K562 (cell line): ENCODE data around the gene HPCAL1. TPM values are rescaled to one million over a fixed set of nuclear protein-coding genes. Genes with fewer than 3 reads are reported as not detected.
A peak's percentile ranks its signal among the peaks of the same experiment; 100 is the strongest.

Experiments
- BACH1 ChIP-seq: fragments of 200-800 bp; sonication (Bioruptor generic); IDR thresholded peaks from 2 replicates; pipeline ENCODE4 v1.6.1; 2016; ENCODE audit warnings: missing genetic modification characterization, missing compliant biosample characterization
- BCLAF1 ChIP-seq, 2 experiments: fragments of 450-650 bp in 1 of 2; IDR thresholded peaks; 2 replicates each; pipeline ENCODE4 v1.6.1; 2011 to 2017; ENCODE audit warnings: low read depth in 2 of 2, antibody characterized with exemption in 1 of 2, borderline replicate concordance in 1 of 2, low read length in 1 of 2, mild to moderate bottlenecking in 1 of 2, mixed read lengths in 1 of 2; ENCODE audit not compliant: control insufficient read depth in 1 of 2
- BMI1 ChIP-seq: fragments of 150-350 bp; IDR thresholded peaks from 2 replicates; pipeline ENCODE4 v1.6.1; 2014; ENCODE audit warnings: low read length
- ELF4 ChIP-seq: fragments of 450-650 bp; formaldehyde crosslinking; IDR thresholded peaks from 2 replicates; pipeline ENCODE4 v1.4.0; 2022; ENCODE audit warnings: missing genetic modification characterization
- ETV6 ChIP-seq, 3 experiments: fragments of 150-350 bp in 1 of 3; sonication (generic) in 1 of 3; formaldehyde crosslinking in 1 of 3; IDR thresholded peaks; 2 replicates each; pipeline versions ENCODE4 v1.6.1 to v1.8.0; 2014 to 2022; ENCODE audit warnings: borderline replicate concordance in 2 of 3, low read depth in 2 of 3, antibody characterized with exemption in 1 of 3, low read length in 1 of 3, mild to moderate bottlenecking in 1 of 3, missing genetic modification reagents in 1 of 3
- HDAC2 ChIP-seq: fragments of 450-650 bp; IDR thresholded peaks from 2 replicates; pipeline ENCODE4 v1.6.1; 2016; ENCODE audit warnings: mild to moderate bottlenecking
- HIVEP1 ChIP-seq: fragments of 250-450 bp; sonication (Bioruptor Pico); IDR thresholded peaks from 2 replicates; pipeline ENCODE4 v1.4.0; 2020; ENCODE audit warnings: mild to moderate bottlenecking
- MCM5 ChIP-seq: fragments of 450-650 bp; IDR thresholded peaks from 2 replicates; pipeline ENCODE4 v1.6.1; 2016; ENCODE audit warnings: low read depth
- MEF2D ChIP-seq: conservative IDR thresholded peaks from 2 replicates; pipeline ENCODE4 v1.6.1; 2016; ENCODE audit warnings: low read depth, missing genetic modification characterization, missing compliant biosample characterization
- NFE2L1 ChIP-seq: fragments of 450-650 bp; IDR thresholded peaks from 2 replicates; pipeline ENCODE4 v1.6.1; 2016; ENCODE audit warnings: missing genetic modification characterization, low read depth, mild to moderate bottlenecking, missing compliant biosample characterization, moderate library complexity, borderline replicate concordance
- NFYB ChIP-seq: IDR thresholded peaks from 2 replicates; pipeline ENCODE4 v1.6.1; 2011; ENCODE audit warnings: mild to moderate bottlenecking, moderate library complexity; ENCODE audit not compliant: insufficient read length; ENCODE audit errors: extremely low read depth
- NUFIP1 ChIP-seq: fragments of 450-650 bp; IDR thresholded peaks from 2 replicates; pipeline ENCODE4 v1.6.1; 2018; ENCODE audit not compliant: partially characterized antibody
- POLR2A ChIP-seq: fragments of 450-650 bp; conservative IDR thresholded peaks from 2 replicates; pipeline ENCODE4 v1.6.1; 2016
- PTTG1 ChIP-seq: fragments of 450-650 bp; IDR thresholded peaks from 2 replicates; pipeline ENCODE4 v1.6.1; 2016; ENCODE audit warnings: low read depth, mild to moderate bottlenecking, missing genetic modification characterization, missing compliant biosample characterization
- RHOXF2B ChIP-seq: fragments of 250-450 bp; sonication (Bioruptor Pico); conservative IDR thresholded peaks from 2 replicates; pipeline ENCODE4 v1.5.1; 2021
- RREB1 ChIP-seq: fragments of 250-450 bp; sonication (Bioruptor Pico); IDR thresholded peaks from 2 replicates; pipeline ENCODE4 v1.4.0; 2020
- SIN3B ChIP-seq: fragments of 450-650 bp; IDR thresholded peaks from 2 replicates; pipeline ENCODE4 v1.6.1; 2017; ENCODE audit warnings: low read depth, mild to moderate bottlenecking, moderate library complexity
- SUPT5H ChIP-seq: fragments of 450-650 bp; IDR thresholded peaks from 2 replicates; pipeline ENCODE4 v1.6.1; 2016
- ZNF766 ChIP-seq: fragments of 200-800 bp; sonication (Bioruptor generic); conservative IDR thresholded peaks from 2 replicates; pipeline ENCODE4 v1.6.1; 2016; ENCODE audit warnings: missing genetic modification characterization, missing compliant biosample characterization
- ZNF77 ChIP-seq: fragments of 250-450 bp; sonication (Bioruptor Pico); IDR thresholded peaks from 2 replicates; pipeline ENCODE4 v1.5.0; 2020
- polyA plus RNA-seq, 8 experiments: library from polyadenylated mRNA; depleted of rRNA in 4 of 8; stranded (reverse) in 5 of 8; unstranded in 3 of 8; fragments of >200 nt; fragmentation: Nextera tagmentation in 2 of 8; fragmentation: Illumina TruSeq in 1 of 8; extraction: Ambion mirVana in 2 of 8; extraction: Trizol in 1 of 8; gene quantifications; 2 replicates each; pipeline versions ENCODE4 v1.2.1 to v1.2.3, GENCODE V29; 2011 to 2014; ENCODE audit warnings: inconsistent platforms in 1 of 8, missing spikeins in 1 of 8
- total RNA-seq, 7 experiments: library from RNA; depleted of rRNA in 6 of 7; stranded (reverse); fragments of >200 nt in 6 of 7; fragmentation: Illumina TruSeq in 2 of 7; extraction: Trizol in 2 of 7; gene quantifications; 2 replicates each; pipeline versions ENCODE4 v1.2.1 to v1.2.3, GENCODE V29; 2011 to 2021; ENCODE audit warnings: low replicate concordance in 1 of 7
- TF ChIP-seq, protein P1 (sequence below): fragments of 250-450 bp; sonication (Bioruptor Pico); IDR thresholded peaks from 2 replicates; pipeline ENCODE4 v1.8.0; 2022; ENCODE audit warnings: moderate library complexity, mild to moderate bottlenecking, inconsistent platforms

HPCAL1 gene
- total and polyA plus RNA-seq, 9 of the 15 experiments (the other 6 are each of a cell fraction or from before 2014, with no cell fraction given), result 2.7 to 65.5 (median 23.9) TPM

GRCh38 chr2:10285556-10286198 lies 17.0 kb upstream of the HPCAL1 start (continued):
- TF ChIP-seq BCLAF1 (IDR thresholded peaks at IDR 0.05; ENCODE audit: borderline replicate concordance in 1 of 2, control insufficient read depth in 1 of 2, low read depth in 2 of 2, low read length in 1 of 2), result no peak
- TF ChIP-seq ZNF766 (CRISPR knock-in tag), result peak; percentile 64
- no peak for TF ChIP-seq ZNF77 (CRISPR knock-in tag)
- TF ChIP-seq POLR2A, result no peak
- TF ChIP-seq ELF4 (CRISPR knock-in tag), result no peak
- TF ChIP-seq HDAC2, result no peak
- TF ChIP-seq NFYB, result no peak
- TF ChIP-seq SUPT5H, result no peak
- no peak for TF ChIP-seq SIN3B
- no peak for TF ChIP-seq RHOXF2B (CRISPR knock-in tag)
- 0 out of 2 replicates have a peak, but pooled peaks have one; percentile 22 for TF ChIP-seq MEF2D (tag)
- TF ChIP-seq MCM5, result no peak
- no peak for TF ChIP-seq ETV6 (IDR thresholded peaks at IDR 0.05; ENCODE audit: borderline replicate concordance in 1 of 2, low read depth in 2 of 2, low read length in 1 of 2)
- TF ChIP-seq ETV6 (CRISPR knock-in tag; IDR thresholded peaks at IDR 0.05; ENCODE audit: borderline replicate concordance), result no peak
- TF ChIP-seq NFE2L1 (tag), result 0 out of 2 replicates have a peak, but pooled peaks have one; percentile 19
- TF ChIP-seq PTTG1 (tag), result no peak
- TF ChIP-seq BMI1, result no peak
- TF ChIP-seq NUFIP1, result no peak
- TF ChIP-seq HIVEP1 (CRISPR knock-in tag), result no peak
- TF ChIP-seq, protein P1, sequence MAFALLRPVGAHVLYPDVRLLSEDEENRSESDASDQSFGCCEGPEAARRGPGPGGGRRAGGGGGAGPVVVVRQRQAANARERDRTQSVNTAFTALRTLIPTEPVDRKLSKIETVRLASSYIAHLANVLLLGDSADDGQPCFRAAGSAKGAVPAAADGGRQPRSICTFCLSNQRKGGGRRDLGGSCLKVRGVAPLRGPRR, result no peak
- TF ChIP-seq RREB1 (CRISPR knock-in tag), result no peak
- 0 out of 2 replicates have a peak, but pooled peaks have one; percentile 26 for TF ChIP-seq BACH1 (tag)
